ENCODE measurements around the gene EFNA4.

The EFNA4 gene

GRCh38 chr1:155084722-155085503, 21.4 kb downstream of the EFNA4 start:
- in situ Hi-C loops (cut with HindIII; ENCODE audit: low sequenced_read_pairs), result no loop called here

- in situ Hi-C loops (cut with HindIII; ENCODE audit: low sequenced_read_pairs), result no loop called here
These were observed 22.1 kb downstream of the EFNA4 start for GRCh38 chr1:155085504-155086127.

- in situ Hi-C loops (cut with HindIII; ENCODE audit: low sequenced_read_pairs), result no loop called here
These were observed 22.7 kb downstream of the EFNA4 start for GRCh38 chr1:155086128-155086741.

GRCh38 chr1:155086856-155087535, 23.5 kb downstream of the EFNA4 start:
- in situ Hi-C loops (cut with HindIII; ENCODE audit: low sequenced_read_pairs), result no loop called here

GRCh38 chr1:155091071-155092051, 27.8 kb downstream of the EFNA4 start:
- in situ Hi-C loops (cut with HindIII; ENCODE audit: low sequenced_read_pairs), result no loop called here

- in situ Hi-C loops (cut with HindIII; ENCODE audit: low sequenced_read_pairs), result no loop called here
These were observed 28.6 kb downstream of the EFNA4 start for GRCh38 chr1:155092131-155092530.

- in situ Hi-C loops (cut with HindIII; ENCODE audit: low sequenced_read_pairs), result no loop called here
These were observed 29.1 kb downstream of the EFNA4 start for GRCh38 chr1:155092641-155093040.

- in situ Hi-C loops (cut with HindIII; ENCODE audit: low sequenced_read_pairs), result no loop called here
These were observed 30.5 kb downstream of the EFNA4 start for GRCh38 chr1:155093911-155094621.

GRCh38 chr1:155094622-155094948, 31.0 kb downstream of the EFNA4 start:
- in situ Hi-C loops (cut with HindIII; ENCODE audit: low sequenced_read_pairs), result no loop called here

GRCh38 chr1:155099331-155099730, 35.8 kb downstream of the EFNA4 start:
- in situ Hi-C loops (cut with HindIII; ENCODE audit: low sequenced_read_pairs), result loop anchor here (5.0 kb wide), 1 partner anchor 68 kb away; no protein-coding TSS in a partner anchor

GRCh38 chr1:155103325-155103724, 39.8 kb downstream of the EFNA4 start:
- in situ Hi-C loops (cut with HindIII; ENCODE audit: low sequenced_read_pairs), result no loop called here

- in situ Hi-C loops (cut with HindIII; ENCODE audit: low sequenced_read_pairs), result no loop called here
These were observed 41.3 kb downstream of the EFNA4 start for GRCh38 chr1:155104605-155105534.

GRCh38 chr1:155105604-155106011, 42.1 kb downstream of the EFNA4 start:
- in situ Hi-C loops (cut with HindIII; ENCODE audit: low sequenced_read_pairs), result no loop called here

- in situ Hi-C loops (cut with HindIII; ENCODE audit: low sequenced_read_pairs), result no loop called here
These were observed 43.3 kb downstream of the EFNA4 start for GRCh38 chr1:155106862-155107261.

- in situ Hi-C loops (cut with HindIII; ENCODE audit: low sequenced_read_pairs), result no loop called here
These were observed 44.0 kb downstream of the EFNA4 start for GRCh38 chr1:155107309-155108264.

- in situ Hi-C loops (cut with HindIII; ENCODE audit: low sequenced_read_pairs), result no loop called here
These were observed 44.8 kb downstream of the EFNA4 start for GRCh38 chr1:155108296-155108695.

GRCh38 chr1:155110381-155110780, 46.8 kb downstream of the EFNA4 start:
- in situ Hi-C loops (cut with HindIII; ENCODE audit: low sequenced_read_pairs), result no loop called here

- in situ Hi-C loops (cut with HindIII; ENCODE audit: low sequenced_read_pairs), result no loop called here
These were observed 47.3 kb downstream of the EFNA4 start for GRCh38 chr1:155110826-155111225.

All from endothelial cell of hepatic sinusoid (primary cell).